ENCODE results near the gene C1QTNF12. TPM values are rescaled to one million over a fixed set of nuclear protein-coding genes. Genes with fewer than 3 reads are reported as not detected.

Gene C1QTNF12
- total RNA-seq, 6 experiments from 2014 or later = 0.40 to 4.0 (median 1.1) TPM; not detected in 1

GRCh38 chr1:1285102-1285571 is 38.6 kb upstream of the C1QTNF12 start:
- Histone ChIP-seq H3K9me3 (no peaks in the 10 kb centered on the region), H3K27ac (no peak overlapping the region), H3K27me3 (no peaks in the 10 kb centered on the region), H3K4me3 (no peak overlapping the region), H3K4me1 (peaks cover 0 to 15% (median 6%) of the 10 kb centered on the region in 4 donors), H3K36me3 (no peaks in the 10 kb centered on the region)
- no peak for ATAC-seq
- TF ChIP-seq POLR2A (IDR thresholded peaks at IDR 0.05) = no peak
- TF ChIP-seq, protein P1, sequence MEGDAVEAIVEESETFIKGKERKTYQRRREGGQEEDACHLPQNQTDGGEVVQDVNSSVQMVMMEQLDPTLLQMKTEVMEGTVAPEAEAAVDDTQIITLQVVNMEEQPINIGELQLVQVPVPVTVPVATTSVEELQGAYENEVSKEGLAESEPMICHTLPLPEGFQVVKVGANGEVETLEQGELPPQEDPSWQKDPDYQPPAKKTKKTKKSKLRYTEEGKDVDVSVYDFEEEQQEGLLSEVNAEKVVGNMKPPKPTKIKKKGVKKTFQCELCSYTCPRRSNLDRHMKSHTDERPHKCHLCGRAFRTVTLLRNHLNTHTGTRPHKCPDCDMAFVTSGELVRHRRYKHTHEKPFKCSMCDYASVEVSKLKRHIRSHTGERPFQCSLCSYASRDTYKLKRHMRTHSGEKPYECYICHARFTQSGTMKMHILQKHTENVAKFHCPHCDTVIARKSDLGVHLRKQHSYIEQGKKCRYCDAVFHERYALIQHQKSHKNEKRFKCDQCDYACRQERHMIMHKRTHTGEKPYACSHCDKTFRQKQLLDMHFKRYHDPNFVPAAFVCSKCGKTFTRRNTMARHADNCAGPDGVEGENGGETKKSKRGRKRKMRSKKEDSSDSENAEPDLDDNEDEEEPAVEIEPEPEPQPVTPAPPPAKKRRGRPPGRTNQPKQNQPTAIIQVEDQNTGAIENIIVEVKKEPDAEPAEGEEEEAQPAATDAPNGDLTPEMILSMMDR (IDR thresholded peaks at IDR 0.05) = no peak
- intact Hi-C loops (cut with DNase I) = no loop called here
- DNase-seq = no peak
- 90% methylated on average over 2 of the region's 22 CpGs for WGBS (ENCODE audit: insufficient coverage, low coverage, low lambda C conversion rate, missing lambda C conversion rate)

- peaks cover 0 to 15% (median 6%) of the 10 kb centered on the region in 4 donors for H3K4me1 ChIP-seq
- H3K9me3 ChIP-seq = no peaks in the 10 kb centered on the region
- ATAC-seq (no peak), DNase-seq (no peak)
- 76% methylated on average over 5 of the region's 32 CpGs for WGBS (ENCODE audit: insufficient coverage, low coverage, low lambda C conversion rate, missing lambda C conversion rate)
- H3K27me3 ChIP-seq = no peaks in the 10 kb centered on the region
- no peak overlapping the region for H3K27ac ChIP-seq
- H3K4me3 ChIP-seq = no peak overlapping the region
- intact Hi-C loops (cut with DNase I) = no loop called here
- TF ChIP-seq, protein P1 (IDR thresholded peaks at IDR 0.05) = no peak
- no peak for TF ChIP-seq POLR2A (IDR thresholded peaks at IDR 0.05)
- H3K36me3 ChIP-seq = no peaks in the 10 kb centered on the region
Measured at GRCh38 chr1:1284221-1285101, 37.9 kb upstream of the C1QTNF12 start.

DNA sequence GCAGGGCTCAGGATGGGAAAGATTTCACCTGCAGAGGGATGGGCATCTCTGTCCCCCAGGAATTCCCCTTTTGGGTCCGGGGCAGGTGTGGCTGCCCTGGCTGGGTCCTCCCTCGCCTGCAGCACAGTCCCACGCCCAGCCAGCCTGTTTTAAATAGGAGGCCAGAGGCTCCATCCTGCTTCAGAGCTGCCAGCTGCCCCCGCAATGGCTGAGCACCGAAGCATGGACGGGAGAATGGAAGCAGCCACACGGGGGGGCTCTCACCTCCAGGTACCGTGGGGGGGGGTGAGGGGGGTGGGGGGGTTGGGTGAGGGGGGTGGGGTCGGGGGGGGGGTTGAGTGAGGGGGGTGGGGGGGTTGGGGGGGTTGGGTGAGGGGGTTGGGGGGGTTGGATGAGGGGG is 37.3 kb upstream of the C1QTNF12 start:
- intact Hi-C loops (cut with DNase I) = no loop called here
- no peak overlapping the region for H3K4me3 ChIP-seq
- H3K36me3 ChIP-seq = no peaks in the 10 kb centered on the region
- TF ChIP-seq, protein P1 (IDR thresholded peaks at IDR 0.05) = no peak
- TF ChIP-seq POLR2A (IDR thresholded peaks at IDR 0.05) = no peak
- no peak for ATAC-seq
- H3K27ac ChIP-seq = no peak overlapping the region
- H3K4me1 ChIP-seq = peaks cover 0 to 15% (median 6%) of the 10 kb centered on the region in 4 donors
- WGBS (ENCODE audit: insufficient coverage, low coverage, low lambda C conversion rate, missing lambda C conversion rate) = 3% methylated on average over 5 of the region's 9 CpGs
- DNase-seq = no peak
- H3K27me3 ChIP-seq = no peaks in the 10 kb centered on the region
- H3K9me3 ChIP-seq = no peaks in the 10 kb centered on the region

DNA sequence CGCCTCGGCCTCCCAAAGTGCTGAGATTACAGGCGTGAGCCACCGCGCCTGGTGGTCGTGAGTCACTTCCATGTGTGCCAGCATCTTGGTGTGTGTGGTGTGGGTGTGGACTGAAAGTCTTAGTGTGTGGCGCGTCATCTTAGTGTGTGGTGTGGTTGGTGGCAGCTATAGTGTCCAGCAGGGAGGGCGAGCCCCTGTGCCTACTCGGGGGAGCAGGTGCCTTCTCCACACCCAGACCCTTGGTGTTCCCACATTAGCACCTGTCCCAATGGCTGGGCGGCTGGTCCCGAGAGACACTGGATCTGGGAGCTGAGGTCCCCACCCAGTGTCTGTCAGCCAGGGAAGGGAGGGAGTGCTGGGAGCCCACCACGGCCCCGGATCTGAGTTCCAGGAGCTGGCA is 36.5 kb upstream of the C1QTNF12 start:
- no peak for DNase-seq
- Histone ChIP-seq H3K4me1 (peaks cover 0 to 15% (median 6%) of the 10 kb centered on the region in 4 donors), H3K27me3 (no peaks in the 10 kb centered on the region), H3K4me3 (no peak overlapping the region), H3K36me3 (no peaks in the 10 kb centered on the region), H3K27ac (no peak overlapping the region), H3K9me3 (no peaks in the 10 kb centered on the region)
- intact Hi-C loops (cut with DNase I) = no loop called here
- 81% methylated on average over 6 of the region's 14 CpGs for WGBS (ENCODE audit: insufficient coverage, low coverage, low lambda C conversion rate, missing lambda C conversion rate)
- TF ChIP-seq POLR2A (IDR thresholded peaks at IDR 0.05) = no peak
- TF ChIP-seq, protein P1 (IDR thresholded peaks at IDR 0.05) = no peak
- ATAC-seq = no peak
